HG03432 (cell line): ENCODE results near the gene SCAMP1.
A peak's percentile ranks its signal among the peaks of the same experiment; 100 is the strongest.
"Not testable (repeated sequence)": the region's sequence is repeated elsewhere in the genome, so short reads cannot be mapped to it uniquely, and the experiment has no call there.

Source experiments
- ATAC-seq: cut with Tn5 transposase; IDR thresholded peaks from one replicate; pipeline ENCODE4 v1.9.1; 2021; ENCODE audit warnings: mild to moderate bottlenecking, moderate library complexity; ENCODE audit not compliant: unreplicated experiment

The SCAMP1 gene

DNA sequence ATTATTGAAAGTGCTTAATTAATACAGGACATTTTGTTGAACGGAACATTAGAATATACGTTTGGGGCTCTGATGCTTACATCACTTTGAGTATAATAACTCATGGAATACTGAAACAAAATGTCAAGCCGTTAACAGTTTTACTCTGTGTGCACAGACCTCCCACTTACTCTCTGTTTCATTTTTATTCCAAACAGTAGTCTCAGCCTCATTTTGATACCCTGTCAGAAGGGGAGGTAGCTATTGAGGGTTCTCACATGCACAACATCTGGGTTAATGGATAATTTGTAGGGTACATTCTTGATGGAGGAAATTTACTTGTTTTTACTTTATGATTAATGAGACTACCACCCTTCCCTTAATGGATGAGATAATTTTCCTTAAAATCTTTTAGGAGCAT is 59.0 kb downstream of the SCAMP1 start:
- ATAC-seq = no peak

DNA sequence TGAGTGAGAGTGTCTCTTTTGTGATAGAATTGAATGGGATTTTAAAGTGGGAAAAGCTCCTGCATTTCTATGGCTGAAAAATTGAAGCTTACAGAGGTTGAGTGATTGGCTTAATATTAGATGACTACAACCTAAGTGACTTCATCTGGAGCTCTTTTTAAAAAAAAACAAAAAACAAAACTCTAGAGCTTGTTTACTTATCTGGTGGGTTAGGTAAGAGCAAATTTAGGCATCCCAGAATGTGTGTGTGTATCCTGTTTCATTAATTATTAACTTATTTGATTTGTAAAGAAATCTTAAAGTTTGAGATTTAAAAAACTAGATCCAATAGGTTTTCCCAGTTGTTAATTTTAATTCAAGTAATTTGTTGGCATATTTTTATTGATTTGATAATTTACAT is 60.1 kb downstream of the SCAMP1 start:
- no peak for ATAC-seq

DNA sequence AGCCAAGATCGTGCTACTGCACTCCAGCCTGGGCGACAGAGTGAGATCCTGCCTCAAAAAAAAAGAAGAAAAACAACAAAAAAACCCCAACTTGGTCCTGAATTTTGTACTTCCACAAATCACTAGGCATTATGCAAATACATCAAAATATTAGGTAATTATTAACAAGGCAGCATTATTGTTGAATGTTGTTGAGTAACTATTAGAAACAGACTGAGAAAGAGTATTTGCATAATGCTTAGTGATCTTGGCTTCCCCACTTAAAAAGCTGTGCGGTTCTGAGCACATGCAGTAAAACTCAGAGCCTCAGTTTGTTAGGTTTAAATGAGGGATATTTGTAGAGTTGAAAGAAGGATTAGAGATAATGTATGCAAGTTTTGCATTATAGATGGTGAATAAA is 64.2 kb downstream of the SCAMP1 start:
- no peak for ATAC-seq

DNA sequence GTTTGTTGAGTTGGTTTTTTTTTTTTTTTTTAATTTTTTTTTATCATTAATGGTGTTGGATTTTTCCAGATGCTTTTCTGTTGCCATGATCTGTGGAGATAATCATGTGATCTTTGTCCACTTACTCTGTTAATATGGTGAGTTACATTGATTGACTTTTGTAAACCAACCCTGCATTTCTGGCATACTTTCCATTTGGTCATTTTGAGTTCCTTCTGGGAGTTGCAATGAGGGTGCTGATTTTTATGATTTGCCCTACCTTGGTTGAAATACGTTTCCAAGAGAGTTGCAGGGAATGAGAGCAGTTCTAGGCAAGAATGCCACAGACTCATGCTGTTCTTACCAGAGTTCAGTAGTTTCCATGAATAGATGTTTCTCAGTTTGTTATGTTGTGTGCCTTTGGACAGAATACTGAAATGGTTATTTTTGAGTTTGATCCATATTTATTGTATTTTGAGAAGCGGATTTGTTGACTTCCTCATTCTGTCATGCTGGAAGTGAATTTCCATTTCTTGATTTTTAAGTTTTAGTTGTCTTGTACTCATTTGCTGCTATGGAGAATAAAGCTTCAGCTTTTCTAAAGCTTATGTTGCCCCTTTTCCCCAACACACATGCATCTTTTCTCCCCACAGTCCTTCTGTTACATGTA is 69.0 kb downstream of the SCAMP1 start:
- ATAC-seq = no peak

DNA sequence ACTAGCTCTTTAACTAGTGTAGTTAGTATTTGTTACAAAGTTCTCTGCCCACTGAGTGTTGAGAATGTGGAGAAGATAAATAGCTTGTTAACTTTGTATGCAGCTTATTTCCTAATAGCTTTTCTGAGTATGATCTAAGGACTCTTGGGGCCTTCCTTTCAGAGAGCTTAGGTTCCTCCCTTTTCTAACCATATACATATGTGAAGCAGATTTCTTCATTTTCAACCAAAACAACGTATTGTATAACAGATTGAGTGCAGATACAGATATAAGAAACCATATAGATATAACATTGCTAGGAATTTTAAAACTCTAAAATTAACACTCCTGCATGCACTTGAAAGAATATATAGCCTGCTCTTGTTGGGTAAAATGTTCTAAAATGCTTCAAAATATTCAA is 70.4 kb downstream of the SCAMP1 start:
- ATAC-seq = no peak

DNA sequence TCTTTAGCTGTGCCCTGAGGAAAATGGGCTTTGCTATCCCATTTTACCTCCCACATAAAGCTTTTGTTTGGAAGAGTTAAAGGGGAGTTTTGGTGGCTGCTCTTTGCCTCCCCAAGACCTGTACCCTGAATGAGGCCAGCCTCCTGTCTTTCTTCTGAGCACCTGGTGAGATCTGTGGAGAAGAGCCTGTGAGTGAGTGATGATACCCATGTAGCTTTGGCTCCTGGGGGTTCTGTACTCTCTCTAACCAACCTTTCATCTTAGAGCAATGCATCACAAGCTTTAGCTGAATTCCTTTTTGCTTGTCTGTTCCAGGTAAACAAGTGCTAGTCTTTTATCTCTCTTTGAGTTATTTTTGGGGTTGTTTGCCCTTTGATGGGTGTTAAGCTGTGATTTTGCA is 73.6 kb downstream of the SCAMP1 start:
- ATAC-seq = no peak

DNA sequence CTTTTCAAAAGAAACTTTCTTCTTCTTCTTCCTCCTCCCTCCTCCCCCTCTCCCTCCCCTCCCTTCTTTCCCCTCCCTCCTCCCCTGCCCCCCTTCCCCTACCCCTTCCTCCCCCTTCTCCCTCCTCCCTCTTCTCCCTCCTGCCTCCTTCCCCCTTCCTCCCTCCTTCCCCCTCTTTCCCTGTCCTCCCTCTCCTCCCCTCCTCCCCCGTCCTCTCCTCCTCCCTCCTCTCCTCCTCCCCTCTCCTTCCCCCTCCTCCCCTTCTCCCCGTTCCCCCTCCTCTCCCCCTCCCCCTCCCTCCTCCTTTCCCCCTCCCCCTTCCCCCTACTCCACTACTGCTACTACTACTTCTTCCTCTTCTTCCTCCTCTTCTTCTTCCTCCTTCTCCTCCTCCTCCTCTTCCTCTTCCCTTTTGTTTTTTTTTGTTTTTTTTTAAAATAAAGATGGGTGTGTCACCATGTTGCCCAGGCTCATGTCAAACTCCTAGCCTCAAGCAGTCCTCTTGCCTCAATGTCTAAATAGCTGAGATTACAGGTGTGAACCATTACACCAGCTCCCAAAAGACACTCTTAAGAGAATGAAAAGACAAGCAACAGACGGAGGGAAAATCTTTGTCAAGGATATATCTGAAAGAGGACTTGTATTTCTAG is 87.5 kb downstream of the SCAMP1 start:
- no peak for ATAC-seq

DNA sequence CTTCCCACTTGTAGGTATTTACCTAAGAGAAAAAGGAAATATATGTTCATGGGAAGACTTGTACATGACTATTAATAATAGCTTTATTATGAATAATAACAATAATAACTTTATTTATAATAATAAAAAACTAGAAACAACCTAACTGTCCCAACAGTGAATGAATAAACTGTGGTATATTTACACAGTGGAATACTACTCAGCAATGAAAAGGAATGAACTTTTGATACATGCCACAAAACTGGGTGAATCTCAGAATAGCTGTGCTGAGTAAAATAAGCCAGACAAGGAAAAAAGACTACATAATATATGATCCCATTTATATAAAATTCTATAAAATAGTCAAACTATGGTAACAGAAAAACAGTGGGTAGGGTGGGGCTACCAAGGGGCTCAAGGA is 88.7 kb downstream of the SCAMP1 start:
- ATAC-seq = no peak

DNA sequence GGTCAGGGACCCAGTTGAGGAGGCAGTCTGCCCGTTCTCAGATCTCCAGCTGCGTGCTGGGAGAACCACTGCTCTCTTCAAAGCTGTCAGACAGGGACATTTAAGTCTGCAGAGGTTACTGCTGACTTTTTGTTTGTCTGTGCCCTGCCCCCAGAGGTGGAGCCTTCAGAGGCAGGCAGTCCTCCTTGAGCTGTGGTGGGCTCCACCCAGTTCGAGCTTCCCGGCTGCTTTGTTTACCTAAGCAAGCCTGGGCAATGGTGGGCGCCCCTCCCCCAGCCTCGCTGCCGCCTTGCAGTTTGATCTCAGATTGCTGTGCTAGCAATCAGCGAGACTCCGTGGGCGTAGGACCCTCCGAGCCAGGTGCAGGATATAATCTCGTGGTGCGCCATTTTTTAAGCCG is 97.1 kb downstream of the SCAMP1 start:
- not testable (repeated sequence) for ATAC-seq

DNA sequence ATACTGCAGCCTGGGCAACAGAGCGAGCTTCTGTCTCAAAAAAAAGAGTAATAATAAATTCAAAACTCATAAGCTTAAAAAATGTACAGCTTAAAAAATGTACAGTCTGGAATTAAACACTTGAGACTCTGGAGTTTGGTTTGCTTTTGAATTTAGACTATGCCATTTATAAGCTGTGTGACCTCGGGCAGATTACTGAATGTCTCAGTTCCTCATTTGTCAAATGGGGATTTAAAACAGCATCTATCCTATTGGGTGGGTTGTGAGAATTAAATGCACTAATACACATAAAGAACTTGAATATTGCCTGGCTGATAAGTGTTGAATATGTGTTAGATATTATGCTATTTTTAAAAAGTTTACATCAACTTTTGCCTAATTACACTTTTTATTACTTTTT is 98.4 kb downstream of the SCAMP1 start:
- no peak for ATAC-seq

DNA sequence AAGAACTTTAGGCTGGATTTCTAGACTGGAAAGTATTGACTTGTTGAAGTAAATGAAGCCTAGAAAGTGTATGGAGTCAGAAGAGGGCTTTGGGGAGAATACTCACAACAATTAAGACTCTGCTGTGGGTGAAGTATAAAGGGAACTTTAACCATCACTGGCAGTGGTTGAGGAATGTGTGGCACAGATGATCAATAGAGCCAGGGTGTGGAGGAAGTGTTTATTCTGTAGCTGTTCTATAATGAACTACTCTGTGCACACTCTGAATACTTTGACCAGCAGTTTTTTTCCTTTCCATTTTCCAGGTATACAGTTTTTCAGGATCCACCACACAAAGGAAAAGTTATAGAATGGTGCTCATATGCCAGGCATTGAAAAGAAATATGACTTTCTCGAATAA is 106.7 kb downstream of the SCAMP1 start:
- no peak for ATAC-seq

DNA sequence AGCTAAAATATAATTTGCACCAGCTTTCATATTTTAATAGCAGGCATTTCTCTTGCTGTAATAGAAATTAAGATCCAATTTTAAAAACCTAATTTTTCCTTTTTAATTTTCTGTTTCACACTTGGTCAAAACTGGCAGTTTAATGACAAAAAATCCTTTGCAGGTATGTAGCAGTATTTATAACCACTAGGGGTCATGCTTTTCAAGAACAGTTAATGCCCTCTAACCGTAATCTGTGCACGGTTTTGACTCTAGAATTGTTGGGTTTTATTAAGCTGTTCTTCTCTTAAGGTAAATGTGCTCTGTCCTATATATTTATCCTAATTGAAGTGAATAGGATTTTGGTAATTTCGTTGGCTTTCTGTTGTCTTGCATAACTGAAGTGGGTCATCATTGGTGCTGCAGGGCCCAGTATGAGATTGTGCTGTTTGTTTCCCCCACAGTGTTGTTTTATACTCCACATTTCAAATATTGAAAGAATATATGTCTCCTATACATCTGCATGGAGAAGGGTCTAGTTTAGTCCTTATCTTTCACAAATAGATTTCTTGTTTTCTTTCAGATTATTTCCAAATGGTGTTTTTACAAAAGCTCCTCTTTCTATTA is 107.4 kb downstream of the SCAMP1 start:
- no peak for ATAC-seq

DNA sequence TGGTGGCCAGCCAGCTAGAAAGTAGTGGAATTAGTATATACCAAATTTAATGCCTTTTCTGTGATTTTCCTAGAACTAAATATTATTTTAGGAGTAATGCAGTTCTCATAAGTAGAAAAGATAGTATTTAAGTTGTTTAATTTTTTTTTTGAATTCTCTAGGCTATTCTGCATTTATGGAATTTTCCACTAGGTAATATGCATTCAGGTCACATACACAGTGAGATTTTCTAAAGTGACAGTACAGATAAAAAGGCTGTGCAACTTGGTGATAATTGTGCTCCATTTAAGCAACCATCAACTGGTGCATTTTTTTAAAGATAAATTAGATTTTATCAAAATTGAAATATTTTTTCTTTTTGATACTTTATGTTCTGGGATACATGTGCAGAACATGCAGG is 111.5 kb downstream of the SCAMP1 start:
- ATAC-seq = no peak

DNA sequence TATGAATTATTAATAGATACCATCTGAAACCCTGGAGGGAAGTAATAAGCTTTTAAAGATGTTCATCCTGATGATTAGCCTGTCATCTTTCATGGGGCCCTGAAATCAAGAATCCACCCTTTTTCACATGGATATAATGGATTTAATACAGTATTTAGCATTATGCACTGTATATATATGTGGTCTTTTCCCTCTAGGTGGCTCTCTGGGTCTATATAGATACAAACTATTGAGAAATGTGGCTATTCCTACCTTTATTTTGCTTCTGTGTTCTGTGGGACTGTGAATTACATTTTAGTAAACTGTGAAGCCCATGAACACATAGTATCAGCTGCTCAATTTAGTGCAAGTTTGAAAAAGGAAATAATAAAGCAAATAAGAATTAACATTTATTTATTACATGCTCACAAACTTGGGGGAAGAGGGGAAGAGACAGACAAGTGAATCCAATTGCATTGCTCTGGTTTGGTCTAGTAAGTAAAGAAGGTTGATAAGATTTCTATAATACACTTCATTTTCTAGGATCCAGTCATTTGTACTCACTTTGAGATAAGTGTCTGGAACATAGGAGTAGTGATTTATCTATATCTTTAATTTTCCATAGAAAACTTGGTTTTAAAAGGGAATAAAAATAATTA is 112.2 kb downstream of the SCAMP1 start:
- ATAC-seq = no peak

DNA sequence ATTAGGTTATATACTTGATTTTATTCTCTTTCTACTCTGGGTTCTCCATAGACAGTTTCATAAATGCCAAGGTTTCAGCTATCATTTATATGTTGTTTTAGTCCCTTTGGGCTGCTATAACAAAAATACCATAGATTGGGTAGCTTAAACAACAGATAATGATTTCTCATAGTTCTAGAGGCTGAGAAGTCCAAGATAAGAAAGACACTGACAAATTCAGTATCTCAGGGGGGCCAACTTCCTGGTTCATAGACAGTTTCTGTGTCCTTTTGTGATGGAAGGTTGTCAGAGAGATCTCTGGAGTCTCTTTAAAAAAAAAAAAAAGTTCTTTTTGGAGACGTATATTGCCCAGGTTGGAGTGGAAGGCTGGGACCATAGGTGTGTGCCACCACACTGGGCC is 113.3 kb downstream of the SCAMP1 start:
- no peak for ATAC-seq

DNA sequence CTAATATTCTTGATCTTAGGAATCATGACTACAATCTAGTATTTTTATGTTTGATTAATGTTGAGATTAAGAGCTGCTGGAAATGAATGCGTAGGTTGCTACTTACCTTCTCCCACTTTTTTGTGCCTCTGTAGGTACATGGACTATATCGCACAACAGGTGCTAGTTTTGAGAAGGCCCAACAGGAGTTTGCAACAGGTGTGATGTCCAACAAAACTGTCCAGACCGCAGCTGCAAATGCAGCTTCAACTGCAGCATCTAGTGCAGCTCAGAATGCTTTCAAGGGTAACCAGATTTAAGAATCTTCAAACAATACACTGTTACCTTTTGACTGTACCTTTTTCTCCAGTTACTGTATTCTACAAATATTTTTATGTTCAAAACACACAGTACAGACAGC is 115.0 kb downstream of the SCAMP1 start:
- no peak for ATAC-seq

DNA sequence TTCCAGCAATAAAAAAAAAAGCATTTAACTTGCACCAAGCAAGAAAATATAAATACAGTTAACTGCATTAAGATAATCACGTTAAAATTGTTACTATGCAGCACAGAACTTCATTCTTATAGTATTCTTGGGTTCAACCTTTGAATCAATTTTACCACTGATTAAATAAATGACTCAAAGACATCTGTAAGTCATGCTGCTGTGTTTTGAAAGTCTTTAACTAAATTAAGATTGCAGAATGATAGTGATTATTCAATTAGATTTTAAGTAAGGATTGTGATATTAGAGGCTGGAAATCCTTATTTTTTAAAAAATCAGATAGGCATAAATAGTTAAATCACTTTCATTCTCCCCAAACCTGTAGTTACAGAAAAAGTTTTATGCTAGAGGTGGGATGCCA is 116.4 kb downstream of the SCAMP1 start:
- ATAC-seq = no peak

DNA sequence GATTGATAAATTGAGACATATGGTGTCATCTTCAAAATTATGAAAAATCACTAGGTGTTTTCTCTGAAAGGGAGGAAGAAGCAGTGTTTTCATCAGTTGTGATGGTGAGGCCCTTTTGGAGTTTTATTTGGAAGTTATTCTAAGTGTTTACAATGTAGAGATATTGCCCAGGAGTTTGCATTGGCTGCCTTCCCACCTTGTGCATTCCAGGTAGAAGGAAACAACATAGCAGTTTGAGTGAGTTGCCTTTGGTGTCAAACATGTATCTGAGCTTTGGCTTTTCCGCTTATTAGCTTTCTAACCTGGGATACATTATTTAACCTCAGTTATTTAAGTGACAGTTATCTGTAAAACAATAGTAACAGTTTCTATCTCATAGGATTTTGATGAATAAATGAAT is 122.5 kb downstream of the SCAMP1 start:
- ATAC-seq = no peak

DNA sequence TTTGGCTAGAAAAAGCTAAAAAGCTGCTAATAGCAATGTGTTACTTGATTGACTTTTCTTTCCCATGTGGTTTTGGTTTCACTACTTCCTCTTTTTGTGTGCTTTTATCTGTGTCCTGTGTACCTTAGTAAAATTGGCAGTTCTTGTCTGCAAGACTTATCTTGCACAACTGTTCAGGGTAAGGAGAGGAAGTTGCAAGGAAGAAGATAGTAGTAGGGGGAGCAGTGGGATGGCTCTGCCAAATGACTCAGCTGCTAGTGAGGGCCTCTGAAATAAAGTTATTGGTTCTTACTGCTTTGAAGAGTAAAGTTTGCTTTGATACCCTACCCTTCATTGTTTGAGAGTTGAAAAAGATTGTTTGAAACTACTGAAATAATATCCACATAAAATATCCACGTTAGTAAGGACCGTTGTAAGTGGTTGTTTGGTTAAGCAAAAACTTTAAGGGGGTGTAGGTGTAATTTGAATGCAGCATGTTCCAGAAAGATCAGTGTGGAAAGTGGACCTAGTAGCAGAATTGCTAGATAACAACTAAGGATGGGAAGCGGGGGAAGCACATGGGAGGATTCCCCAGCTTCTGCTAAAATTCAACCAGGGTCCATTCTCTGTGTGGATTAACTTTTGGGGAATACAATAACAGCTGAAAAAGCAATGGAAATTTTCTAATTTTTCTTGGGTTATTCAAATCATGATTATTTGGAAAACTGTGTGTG is 123.5 kb downstream of the SCAMP1 start:
- ATAC-seq = peak; percentile 89

DNA sequence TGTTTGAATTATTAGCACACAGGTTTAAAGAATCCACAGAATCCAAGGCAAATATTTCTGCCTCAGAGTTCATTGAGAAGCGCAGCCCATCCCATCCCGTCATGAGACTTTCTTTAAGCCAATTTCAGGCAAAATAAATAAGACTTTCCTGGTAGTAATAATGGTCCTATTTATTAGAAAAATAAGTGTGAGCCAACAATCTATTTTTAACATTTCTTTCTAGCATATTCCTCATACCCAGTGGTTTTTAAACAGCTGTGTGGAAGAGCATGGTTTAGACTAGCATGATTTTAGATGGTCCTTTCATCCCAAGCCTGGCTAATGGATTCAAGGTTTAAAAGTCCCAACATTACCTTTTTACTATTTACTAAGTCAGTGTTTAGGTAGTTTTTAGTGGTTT is 125.8 kb downstream of the SCAMP1 start:
- no peak for ATAC-seq

DNA sequence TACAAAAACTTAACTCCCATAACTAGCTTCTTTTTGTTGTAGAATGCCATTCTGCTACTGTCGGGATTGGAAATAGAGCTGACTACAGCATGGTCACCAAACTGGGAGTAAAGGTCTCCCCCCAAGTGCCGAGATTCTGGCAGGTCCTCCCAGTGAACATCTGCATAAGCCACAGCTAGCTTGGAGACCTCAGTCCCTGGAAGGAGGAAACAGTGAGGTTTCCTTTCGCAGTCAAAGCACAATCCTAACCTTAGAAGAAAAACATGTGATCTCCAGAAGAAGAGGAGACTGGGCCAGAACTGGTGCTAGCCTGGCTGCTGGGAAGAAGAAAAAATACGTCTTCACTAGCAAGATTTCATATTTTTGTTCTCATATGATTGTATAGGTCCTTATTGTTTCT is 127.4 kb downstream of the SCAMP1 start:
- no peak for ATAC-seq
